Hepatocyte (in vitro differentiated cells): ENCODE results near the gene YBX3.

Experiments used
- EZH2 ChIP-seq: fragments of 200-600 bp; sonication (generic); IDR thresholded peaks from 2 replicates; pipeline ENCODE4 v1.6.1; 2016; ENCODE audit warnings: antibody characterized with exemption, mild to moderate bottlenecking, borderline replicate concordance
- EZH2phosphoT487 ChIP-seq: fragments of 200-600 bp; sonication (generic); IDR thresholded peaks from one replicate; pipeline ENCODE4 v1.6.1; 2018; ENCODE audit warnings: antibody characterized with exemption, mild to moderate bottlenecking, low read depth, moderate library complexity; ENCODE audit not compliant: unreplicated experiment, severe bottlenecking
- TF ChIP-seq, protein P1 (sequence below): fragments of 200-600 bp; sonication (generic); IDR thresholded peaks from 2 replicates; pipeline ENCODE4 v1.5.1; 2016; ENCODE audit warnings: antibody characterized with exemption, mild to moderate bottlenecking; ENCODE audit not compliant: poor library complexity

DNA sequence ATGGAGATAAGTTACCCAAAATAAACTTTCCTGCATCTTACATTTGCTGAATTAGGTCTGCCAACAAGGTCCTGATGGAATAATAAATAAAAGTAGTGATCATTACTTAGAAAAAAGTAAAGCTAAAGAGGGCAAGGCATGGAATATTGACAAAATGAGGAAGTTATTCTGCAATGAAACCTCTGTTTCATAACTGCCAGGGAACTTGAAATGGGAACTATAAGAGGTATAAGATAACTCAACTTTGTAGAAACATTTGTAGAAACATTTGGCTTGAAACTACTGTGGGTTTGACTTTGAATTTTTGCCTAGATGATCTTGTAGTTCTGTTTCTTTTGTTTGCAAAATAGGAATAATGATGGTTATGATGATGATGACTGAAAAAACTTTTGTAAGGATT is 18.7 kb upstream of the YBX3 start:
- TF ChIP-seq, protein P1, sequence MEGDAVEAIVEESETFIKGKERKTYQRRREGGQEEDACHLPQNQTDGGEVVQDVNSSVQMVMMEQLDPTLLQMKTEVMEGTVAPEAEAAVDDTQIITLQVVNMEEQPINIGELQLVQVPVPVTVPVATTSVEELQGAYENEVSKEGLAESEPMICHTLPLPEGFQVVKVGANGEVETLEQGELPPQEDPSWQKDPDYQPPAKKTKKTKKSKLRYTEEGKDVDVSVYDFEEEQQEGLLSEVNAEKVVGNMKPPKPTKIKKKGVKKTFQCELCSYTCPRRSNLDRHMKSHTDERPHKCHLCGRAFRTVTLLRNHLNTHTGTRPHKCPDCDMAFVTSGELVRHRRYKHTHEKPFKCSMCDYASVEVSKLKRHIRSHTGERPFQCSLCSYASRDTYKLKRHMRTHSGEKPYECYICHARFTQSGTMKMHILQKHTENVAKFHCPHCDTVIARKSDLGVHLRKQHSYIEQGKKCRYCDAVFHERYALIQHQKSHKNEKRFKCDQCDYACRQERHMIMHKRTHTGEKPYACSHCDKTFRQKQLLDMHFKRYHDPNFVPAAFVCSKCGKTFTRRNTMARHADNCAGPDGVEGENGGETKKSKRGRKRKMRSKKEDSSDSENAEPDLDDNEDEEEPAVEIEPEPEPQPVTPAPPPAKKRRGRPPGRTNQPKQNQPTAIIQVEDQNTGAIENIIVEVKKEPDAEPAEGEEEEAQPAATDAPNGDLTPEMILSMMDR = no peak
- no peak for TF ChIP-seq EZH2phosphoT487
- no peak for TF ChIP-seq EZH2
